SKM-1 treated with dmso at 0.1 percent for 144 hours (cell line): ENCODE measurements around the gene ARL5C.

Experiments
- DNase-seq: peaks from one replicate; lab custom pipeline; 2025; ENCODE audit not compliant: unreplicated experiment; lab: John Stamatoyannopoulos, UW

The ARL5C gene

GRCh38 chr17:39165841-39166349 is at the start of gene ARL5C:
Gene ARL5C (minus strand): TSS chr17:39166161. CDS start chr17:39165760, 401 bp downstream.
- DNase-seq = no peak

GRCh38 chr17:39213852-39214251 is 47.9 kb upstream of the ARL5C start:
- DNase-seq = no peak

GRCh38 chr17:39212841-39213480 is 47.0 kb upstream of the ARL5C start:
- no peak for DNase-seq

- DNase-seq = no peak
These were observed 46.3 kb upstream of the ARL5C start for GRCh38 chr17:39212195-39212810.

GRCh38 chr17:39210093-39210434 is 44.1 kb upstream of the ARL5C start:
- no peak for DNase-seq

GRCh38 chr17:39209317-39210092 is 43.5 kb upstream of the ARL5C start:
- DNase-seq = no peak

GRCh38 chr17:39208893-39209292 is 42.9 kb upstream of the ARL5C start:
- peak; percentile 35 for DNase-seq

GRCh38 chr17:39208136-39208535 is 42.2 kb upstream of the ARL5C start:
- DNase-seq = no peak

GRCh38 chr17:39205112-39205526 is 39.2 kb upstream of the ARL5C start:
- DNase-seq = no peak

GRCh38 chr17:39204245-39204644 is 38.3 kb upstream of the ARL5C start:
- DNase-seq = no peak

GRCh38 chr17:39200957-39201510 is 35.1 kb upstream of the ARL5C start:
- no peak for DNase-seq

GRCh38 chr17:39200070-39200879 is 34.3 kb upstream of the ARL5C start, which contains the start of gene RPL19:
Gene RPL19 (plus strand): TSS chr17:39200283. CDS start chr17:39200345, 62 bp downstream.
- peak; percentile 86 for DNase-seq

GRCh38 chr17:39199820-39200069 is 33.8 kb upstream of the ARL5C start:
- peak; percentile 93 for DNase-seq

- DNase-seq = no peak
These were observed 32.2 kb upstream of the ARL5C start for GRCh38 chr17:39198186-39198566.

GRCh38 chr17:39197380-39198185 is 31.6 kb upstream of the ARL5C start, which contains the start of gene CACNB1:
Gene CACNB1 (minus strand): TSS chr17:39197669. CDS start chr17:39197495, 174 bp downstream.
- no peak for DNase-seq

- DNase-seq = no peak
These were observed 30.9 kb upstream of the ARL5C start for GRCh38 chr17:39196808-39197291.

- DNase-seq = no peak
These were observed 30.4 kb upstream of the ARL5C start for GRCh38 chr17:39196241-39196807.

- no peak for DNase-seq
These were observed 29.7 kb upstream of the ARL5C start for GRCh38 chr17:39195568-39196160.

GRCh38 chr17:39194985-39195524 is 29.1 kb upstream of the ARL5C start:
- DNase-seq = no peak
